K562 (cell line): Measurements from ENCODE around the gene SNRNP48. TPM values are rescaled to one million over a fixed set of nuclear protein-coding genes. Genes with fewer than 3 reads are reported as not detected.

Experiments used
- ASH1L ChIP-seq: fragments of 450-650 bp; IDR thresholded peaks from 2 replicates; pipeline ENCODE4 v1.6.1; 2018; ENCODE audit warnings: borderline replicate concordance, mild to moderate bottlenecking, low read depth; ENCODE audit not compliant: partially characterized antibody
- ATF7 ChIP-seq: fragments of 450-650 bp; IDR thresholded peaks from 2 replicates; pipeline ENCODE4 v1.7.1; 2014; ENCODE audit warnings: mild to moderate bottlenecking, moderate library complexity
- CBFA2T3 ChIP-seq: fragments of 450-650 bp; IDR thresholded peaks from 2 replicates; pipeline ENCODE4 v1.6.1; 2017
- CHD4 ChIP-seq: fragments of 200-600 bp; sonication (generic); IDR thresholded peaks from 3 replicates; pipeline ENCODE4 v1.6.1; 2012; ENCODE audit warnings: low read depth, mild to moderate bottlenecking, mixed read lengths, low read length, inconsistent platforms; ENCODE audit not compliant: insufficient read depth, insufficient replicate concordance, poor library complexity, severe bottlenecking
- HDAC3 ChIP-seq: fragments of 450-650 bp; IDR thresholded peaks from 2 replicates; pipeline ENCODE4 v1.6.1; 2018; ENCODE audit warnings: borderline replicate concordance, mild to moderate bottlenecking, moderate library complexity; ENCODE audit not compliant: partially characterized antibody
- MAFK ChIP-seq: IDR thresholded peaks from 2 replicates; pipeline ENCODE4 v1.6.1; 2011; ENCODE audit warnings: low read length, improper control_type of control experiment
- MGA ChIP-seq: fragments of 450-650 bp; IDR thresholded peaks from 2 replicates; pipeline ENCODE4 v1.6.1; 2016; ENCODE audit warnings: mild to moderate bottlenecking, moderate library complexity
- ZFP36 ChIP-seq: fragments of 150-350 bp; IDR thresholded peaks from 2 replicates; pipeline ENCODE4 v1.6.1; 2018; ENCODE audit warnings: low read length, low read depth; ENCODE audit not compliant: partially characterized antibody
- ZNF165 ChIP-seq: fragments of 250-450 bp; sonication (Bioruptor Pico); IDR thresholded peaks from 2 replicates; pipeline ENCODE4 v1.4.0; 2020; ENCODE audit warnings: borderline replicate concordance
- ZNF561 ChIP-seq: fragments of 450-650 bp; formaldehyde crosslinking; conservative IDR thresholded peaks from 2 replicates; pipeline ENCODE4 v1.4.0; 2020; ENCODE audit warnings: mild to moderate bottlenecking, moderate library complexity
- ZNF695 ChIP-seq: fragments of 450-650 bp; formaldehyde crosslinking; IDR thresholded peaks from 2 replicates; pipeline ENCODE4 v1.4.0; 2020; ENCODE audit warnings: mild to moderate bottlenecking, moderate library complexity
- ZNF696 ChIP-seq: fragments of 250-450 bp; sonication (Bioruptor Pico); conservative IDR thresholded peaks from 2 replicates; pipeline ENCODE4 v1.4.0; 2020; ENCODE audit warnings: mild to moderate bottlenecking, moderate library complexity
- polyA plus RNA-seq, 8 experiments: library from polyadenylated mRNA; depleted of rRNA in 4 of 8; stranded (reverse) in 5 of 8; unstranded in 3 of 8; fragments of >200 nt; fragmentation: Nextera tagmentation in 2 of 8; fragmentation: Illumina TruSeq in 1 of 8; extraction: Ambion mirVana in 2 of 8; extraction: Trizol in 1 of 8; gene quantifications; 2 replicates each; pipeline versions ENCODE4 v1.2.1 to v1.2.3, GENCODE V29; 2011 to 2014; ENCODE audit warnings: inconsistent platforms in 1 of 8, missing spikeins in 1 of 8
- total RNA-seq, 7 experiments: library from RNA; depleted of rRNA in 6 of 7; stranded (reverse); fragments of >200 nt in 6 of 7; fragmentation: Illumina TruSeq in 2 of 7; extraction: Trizol in 2 of 7; gene quantifications; 2 replicates each; pipeline versions ENCODE4 v1.2.1 to v1.2.3, GENCODE V29; 2011 to 2021; ENCODE audit warnings: low replicate concordance in 1 of 7

Gene SNRNP48
- total and polyA plus RNA-seq, 9 of the 15 experiments (the other 6 are each of a cell fraction or from before 2014, with no cell fraction given): 6.2 to 32.9 (median 18.6) TPM

- TF ChIP-seq CHD4 (no peak), ASH1L (no peak), CBFA2T3 (no peak), ZNF696 (CRISPR knock-in tag) (no peak), MAFK (no peak), ZNF165 (CRISPR knock-in tag) (no peak), ATF7 (peak; percentile 50; the same call in 1 of the 2 replicates), HDAC3 (no peak), MGA (peak; percentile 20), ZNF561 (no peak), ZFP36 (no peak), ZNF695 (CRISPR knock-in tag) (no peak)
Measured at GRCh38 chr6:7589949-7590917, at the start of gene SNRNP48 (continued).
